H1 (cell line): ENCODE results near the gene KLRF1. TPM values are rescaled to one million over a fixed set of nuclear protein-coding genes. Genes with fewer than 3 reads are reported as not detected.

ENCODE experiments used
- KDM4A ChIP-seq: IDR thresholded peaks from one replicate; pipeline ENCODE4 v1.7.1; 2012; ENCODE audit warnings: low read depth, mild to moderate bottlenecking, moderate library complexity, low read length, inconsistent platforms; ENCODE audit not compliant: severe bottlenecking
- MAX ChIP-seq: IDR thresholded peaks from 2 replicates; pipeline ENCODE4 v1.6.1; 2012; ENCODE audit warnings: inconsistent platforms
- NRF1 ChIP-seq: IDR thresholded peaks from 2 replicates; pipeline ENCODE4 v1.6.1; 2011; ENCODE audit warnings: mild to moderate bottlenecking, low read depth, low read length, improper control_type of control experiment
- PHF8 ChIP-seq: fragments of 200-600 bp; sonication (generic); conservative IDR thresholded peaks from 2 replicates; pipeline ENCODE4 v1.7.1; 2012; ENCODE audit warnings: low read depth, mild to moderate bottlenecking, inconsistent platforms, low read length, moderate library complexity
- SAP30 ChIP-seq: fragments of 300-600 bp; sonication (generic); IDR thresholded peaks from 2 replicates; pipeline ENCODE4 v1.7.1; 2012; ENCODE audit warnings: low read length, moderate library complexity, mild to moderate bottlenecking, inconsistent platforms; ENCODE audit not compliant: insufficient read depth, insufficient replicate concordance
- SIN3A ChIP-seq, 2 experiments: IDR thresholded peaks in 1 of 2; conservative IDR thresholded peaks in 1 of 2; 2 replicates each; pipeline ENCODE4 v1.6.1; 2011 to 2012; ENCODE audit warnings: low read length in 2 of 2, improper control_type of control experiment in 1 of 2, low read depth in 1 of 2, mild to moderate bottlenecking in 1 of 2
- SRF ChIP-seq: IDR thresholded peaks from 2 replicates; pipeline ENCODE4 v1.6.1; 2011; ENCODE audit warnings: mild to moderate bottlenecking, low read depth, low read length, moderate library complexity
- polyA plus RNA-seq, 7 experiments: library from polyadenylated mRNA; depleted of rRNA in 3 of 7; stranded (reverse) in 5 of 7; unstranded in 2 of 7; fragments of >200 nt in 5 of 7; fragments of 200-250 nt in 2 of 7; gene quantifications; 1 replicate in 5 of 7; 2 replicates in 1 of 7; 4 replicates in 1 of 7; pipeline versions ENCODE4 v1.2.1 to v1.2.3, GENCODE V29; 2011 to 2013; ENCODE audit warnings: missing spikeins in 2 of 7, mixed read lengths in 2 of 7
- total RNA-seq: library from RNA; stranded (reverse); fragmentation: NEBNext Ultra II Directional; extraction: Animal tissue kit (Norgen Biotek cat#: 25700); gene quantifications from 2 replicates; pipeline ENCODE4 v1.2.1, GENCODE V29; 2021

The KLRF1 gene
- total and polyA plus RNA-seq, 2 of the 8 experiments (the other 6 are each of a cell fraction or from before 2014, with no cell fraction given): not detected

GRCh38 chr12:9813821-9814798, 13.2 kb upstream of the KLRF1 start (continued):
- TF ChIP-seq KDM4A (peak; percentile 50), SAP30 (no peak), PHF8 (no peak), MAX (peak; percentile 34; the same call in 1 of the 2 replicates), SIN3A (conservative IDR thresholded peaks at IDR 0.05 in 1 of 2, IDR thresholded peaks at IDR 0.05 in 1 of 2; ENCODE audit: low read depth in 1 of 2, low read length in 2 of 2) (peak; percentile 66 to 81; a peak in 2 of 4 replicates), NRF1 (no peak), SRF (no peak)
